ENCODE results near the gene WDR82.
"Not testable (repeated sequence)": the region's sequence is repeated elsewhere in the genome, so short reads cannot be mapped to it uniquely, and the experiment has no call there.

- TF ChIP-seq, protein P1, sequence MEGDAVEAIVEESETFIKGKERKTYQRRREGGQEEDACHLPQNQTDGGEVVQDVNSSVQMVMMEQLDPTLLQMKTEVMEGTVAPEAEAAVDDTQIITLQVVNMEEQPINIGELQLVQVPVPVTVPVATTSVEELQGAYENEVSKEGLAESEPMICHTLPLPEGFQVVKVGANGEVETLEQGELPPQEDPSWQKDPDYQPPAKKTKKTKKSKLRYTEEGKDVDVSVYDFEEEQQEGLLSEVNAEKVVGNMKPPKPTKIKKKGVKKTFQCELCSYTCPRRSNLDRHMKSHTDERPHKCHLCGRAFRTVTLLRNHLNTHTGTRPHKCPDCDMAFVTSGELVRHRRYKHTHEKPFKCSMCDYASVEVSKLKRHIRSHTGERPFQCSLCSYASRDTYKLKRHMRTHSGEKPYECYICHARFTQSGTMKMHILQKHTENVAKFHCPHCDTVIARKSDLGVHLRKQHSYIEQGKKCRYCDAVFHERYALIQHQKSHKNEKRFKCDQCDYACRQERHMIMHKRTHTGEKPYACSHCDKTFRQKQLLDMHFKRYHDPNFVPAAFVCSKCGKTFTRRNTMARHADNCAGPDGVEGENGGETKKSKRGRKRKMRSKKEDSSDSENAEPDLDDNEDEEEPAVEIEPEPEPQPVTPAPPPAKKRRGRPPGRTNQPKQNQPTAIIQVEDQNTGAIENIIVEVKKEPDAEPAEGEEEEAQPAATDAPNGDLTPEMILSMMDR (IDR thresholded peaks at IDR 0.05) = not testable (repeated sequence)
- not testable (repeated sequence) for TF ChIP-seq POLR2A (IDR thresholded peaks at IDR 0.05)
These were observed 6.3 kb downstream of the WDR82 start for GRCh38 chr3:52272172-52272571.

All from uterus (tissue), 2 donors.